ENCODE results near the gene SHH.

The SHH gene

DNA sequence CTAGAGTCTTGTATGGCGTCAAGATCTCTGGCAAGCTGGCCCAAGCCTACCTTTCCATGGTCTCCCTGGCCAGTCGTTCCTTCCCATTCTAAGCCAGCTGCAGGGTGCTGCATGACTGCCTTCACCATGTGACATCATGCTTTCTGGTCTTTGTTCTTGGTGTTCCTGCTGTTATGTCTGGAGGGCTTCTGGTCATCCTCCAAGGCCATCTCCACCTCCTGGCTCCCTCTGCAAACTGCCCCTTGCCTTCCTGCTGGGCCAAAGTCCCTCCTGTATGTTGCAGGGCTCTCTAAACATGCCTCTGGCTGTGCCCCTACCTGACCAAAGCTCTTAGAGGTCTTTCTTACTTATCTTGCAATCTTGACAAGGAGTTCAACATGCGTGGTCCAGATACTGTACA, 44.4 kb upstream of the SHH start:
- TF ChIP-seq, protein P1, sequence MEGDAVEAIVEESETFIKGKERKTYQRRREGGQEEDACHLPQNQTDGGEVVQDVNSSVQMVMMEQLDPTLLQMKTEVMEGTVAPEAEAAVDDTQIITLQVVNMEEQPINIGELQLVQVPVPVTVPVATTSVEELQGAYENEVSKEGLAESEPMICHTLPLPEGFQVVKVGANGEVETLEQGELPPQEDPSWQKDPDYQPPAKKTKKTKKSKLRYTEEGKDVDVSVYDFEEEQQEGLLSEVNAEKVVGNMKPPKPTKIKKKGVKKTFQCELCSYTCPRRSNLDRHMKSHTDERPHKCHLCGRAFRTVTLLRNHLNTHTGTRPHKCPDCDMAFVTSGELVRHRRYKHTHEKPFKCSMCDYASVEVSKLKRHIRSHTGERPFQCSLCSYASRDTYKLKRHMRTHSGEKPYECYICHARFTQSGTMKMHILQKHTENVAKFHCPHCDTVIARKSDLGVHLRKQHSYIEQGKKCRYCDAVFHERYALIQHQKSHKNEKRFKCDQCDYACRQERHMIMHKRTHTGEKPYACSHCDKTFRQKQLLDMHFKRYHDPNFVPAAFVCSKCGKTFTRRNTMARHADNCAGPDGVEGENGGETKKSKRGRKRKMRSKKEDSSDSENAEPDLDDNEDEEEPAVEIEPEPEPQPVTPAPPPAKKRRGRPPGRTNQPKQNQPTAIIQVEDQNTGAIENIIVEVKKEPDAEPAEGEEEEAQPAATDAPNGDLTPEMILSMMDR (conservative IDR thresholded peaks at IDR 0.05; ENCODE audit: control insufficient read depth, insufficient read depth, low read depth, low read length) = no peak
- H3K4me3 ChIP-seq (ENCODE audit: control insufficient read depth, low read depth, low read length) = no peak overlapping the region
- no peak for DNase-seq (ENCODE audit: low read depth)

DNA sequence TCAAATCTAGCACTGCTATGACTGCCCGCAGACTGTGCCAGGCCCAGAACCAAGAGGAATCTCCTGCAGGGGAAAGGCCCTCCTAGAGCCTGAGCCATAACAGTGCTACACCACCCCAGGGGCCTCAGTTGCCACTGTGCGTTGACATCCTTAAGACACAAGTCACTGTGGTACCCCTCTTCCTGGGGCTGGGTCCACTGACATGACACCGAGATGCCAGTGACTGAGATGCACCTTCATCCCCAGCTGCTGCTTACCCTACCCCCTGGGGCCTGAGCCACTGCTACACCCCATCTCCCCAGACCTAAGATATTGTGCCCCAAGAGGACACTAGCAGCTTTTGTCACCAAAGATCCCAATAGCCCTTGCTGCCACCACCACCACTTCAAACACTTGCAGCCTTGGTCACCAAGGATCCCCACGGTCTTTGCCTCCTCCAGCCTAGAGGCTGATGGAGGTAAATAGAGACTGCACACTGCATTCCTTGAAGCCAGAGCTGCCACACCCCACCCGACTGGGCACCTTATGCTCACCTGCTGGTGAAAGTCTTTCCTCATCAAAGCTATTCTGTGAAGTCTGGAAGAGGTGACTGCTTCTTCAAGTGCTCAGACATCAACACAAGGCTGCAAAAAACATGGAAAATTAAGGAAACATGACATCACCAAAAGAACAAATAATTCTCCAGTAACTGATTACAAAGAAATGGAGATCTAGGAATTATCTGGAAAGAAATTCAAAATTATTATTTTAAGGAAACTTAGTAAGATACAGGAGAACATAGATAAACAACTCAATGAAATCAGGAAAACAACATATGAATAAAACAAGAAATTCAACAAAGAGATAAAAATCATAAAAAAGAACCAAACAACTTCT, 40.4 kb upstream of the SHH start:
- TF ChIP-seq, protein P1 (conservative IDR thresholded peaks at IDR 0.05; ENCODE audit: control insufficient read depth, insufficient read depth, low read depth, low read length) = no peak
- DNase-seq (ENCODE audit: low read depth) = no peak
- H3K4me3 ChIP-seq (ENCODE audit: control insufficient read depth, low read depth, low read length) = no peak overlapping the region

- H3K4me3 ChIP-seq (ENCODE audit: control insufficient read depth, low read depth, low read length) = no peak overlapping the region
- no peak for DNase-seq (ENCODE audit: low read depth)
- TF ChIP-seq, protein P1 (conservative IDR thresholded peaks at IDR 0.05; ENCODE audit: control insufficient read depth, insufficient read depth, low read depth, low read length) = no peak
These were observed 39.6 kb upstream of the SHH start for GRCh38 chr7:155851892-155852291.

- no peak overlapping the region for H3K4me3 ChIP-seq (ENCODE audit: control insufficient read depth, low read depth, low read length)
- no peak for DNase-seq (ENCODE audit: low read depth)
- TF ChIP-seq, protein P1 (conservative IDR thresholded peaks at IDR 0.05; ENCODE audit: control insufficient read depth, insufficient read depth, low read depth, low read length) = no peak
These were observed 38.8 kb upstream of the SHH start for GRCh38 chr7:155850766-155851678.

GRCh38 chr7:155850001-155850436, 37.8 kb upstream of the SHH start:
- DNase-seq (ENCODE audit: low read depth) = no peak

More at GRCh38 chr7:155850001-155850436, 37.8 kb upstream of the SHH start:
- H3K4me3 ChIP-seq (ENCODE audit: control insufficient read depth, low read depth, low read length) = no peak overlapping the region
- TF ChIP-seq, protein P1 (conservative IDR thresholded peaks at IDR 0.05; ENCODE audit: control insufficient read depth, insufficient read depth, low read depth, low read length) = no peak

Data from fibroblast of mammary gland (primary cell).